ENCODE results near the gene TEAD4.

DNA sequence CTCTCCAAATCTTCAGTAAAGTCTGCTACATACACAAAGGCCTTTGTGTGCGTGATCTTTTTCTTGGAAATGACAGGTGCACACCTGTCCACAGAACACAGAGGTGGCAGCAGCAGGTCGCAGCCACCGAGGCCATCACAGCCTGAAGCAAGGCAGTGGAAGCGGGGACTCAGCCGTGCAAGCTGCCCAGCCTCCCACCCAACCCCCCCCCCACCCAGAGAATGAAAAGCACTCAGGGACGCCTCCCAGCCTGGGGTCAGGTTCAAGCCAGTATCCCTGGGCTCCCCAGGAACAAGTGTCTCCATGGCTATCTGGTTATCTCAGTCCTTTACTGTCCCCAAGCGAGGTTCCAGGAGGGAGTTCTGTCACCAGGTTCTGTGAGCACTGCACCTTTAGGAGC, 86.8 kb downstream of the TEAD4 start:
- TF ChIP-seq, protein P1, sequence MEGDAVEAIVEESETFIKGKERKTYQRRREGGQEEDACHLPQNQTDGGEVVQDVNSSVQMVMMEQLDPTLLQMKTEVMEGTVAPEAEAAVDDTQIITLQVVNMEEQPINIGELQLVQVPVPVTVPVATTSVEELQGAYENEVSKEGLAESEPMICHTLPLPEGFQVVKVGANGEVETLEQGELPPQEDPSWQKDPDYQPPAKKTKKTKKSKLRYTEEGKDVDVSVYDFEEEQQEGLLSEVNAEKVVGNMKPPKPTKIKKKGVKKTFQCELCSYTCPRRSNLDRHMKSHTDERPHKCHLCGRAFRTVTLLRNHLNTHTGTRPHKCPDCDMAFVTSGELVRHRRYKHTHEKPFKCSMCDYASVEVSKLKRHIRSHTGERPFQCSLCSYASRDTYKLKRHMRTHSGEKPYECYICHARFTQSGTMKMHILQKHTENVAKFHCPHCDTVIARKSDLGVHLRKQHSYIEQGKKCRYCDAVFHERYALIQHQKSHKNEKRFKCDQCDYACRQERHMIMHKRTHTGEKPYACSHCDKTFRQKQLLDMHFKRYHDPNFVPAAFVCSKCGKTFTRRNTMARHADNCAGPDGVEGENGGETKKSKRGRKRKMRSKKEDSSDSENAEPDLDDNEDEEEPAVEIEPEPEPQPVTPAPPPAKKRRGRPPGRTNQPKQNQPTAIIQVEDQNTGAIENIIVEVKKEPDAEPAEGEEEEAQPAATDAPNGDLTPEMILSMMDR (IDR thresholded peaks at IDR 0.05 in 8 of 11, conservative IDR thresholded peaks at IDR 0.05 in 3 of 11), result no peak
- TF ChIP-seq POLR2A (IDR thresholded peaks at IDR 0.05) (no peak), POLR2AphosphoS5 (IDR thresholded peaks at IDR 0.05) (no peak)

Measured in spleen (tissue), 7 donors.